Measurements from ENCODE around the gene CPE.

Gene CPE

GRCh38 chr4:165516281-165516833, 137.5 kb downstream of the CPE start:
- DNase-seq = no peak

- no peak for DNase-seq
Observed at GRCh38 chr4:165517216-165517615, 138.4 kb downstream of the CPE start.

- no peak for DNase-seq
Observed at GRCh38 chr4:165518024-165518616, 139.3 kb downstream of the CPE start.

- DNase-seq = no peak
Observed at GRCh38 chr4:165518686-165519085, 139.9 kb downstream of the CPE start.

DNA sequence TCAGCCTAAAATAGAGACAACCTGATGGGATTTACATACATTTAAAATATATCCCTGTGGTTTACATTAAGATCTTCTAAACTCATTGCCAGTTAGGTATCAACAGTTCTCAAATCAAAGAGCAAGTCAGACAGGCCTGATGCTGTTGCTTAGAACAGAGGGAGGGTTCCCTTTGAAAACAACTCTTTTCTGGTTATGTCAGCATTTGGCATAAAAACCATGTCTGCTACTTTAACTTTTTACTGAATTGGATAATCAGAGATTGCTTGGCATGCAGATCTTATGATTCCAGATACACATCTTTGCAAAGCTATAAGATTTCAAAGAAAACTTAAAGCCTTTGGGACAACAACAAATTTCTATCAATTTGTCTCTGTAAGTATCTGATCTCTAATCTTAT, 140.8 kb downstream of the CPE start:
- DNase-seq = no peak

DNA sequence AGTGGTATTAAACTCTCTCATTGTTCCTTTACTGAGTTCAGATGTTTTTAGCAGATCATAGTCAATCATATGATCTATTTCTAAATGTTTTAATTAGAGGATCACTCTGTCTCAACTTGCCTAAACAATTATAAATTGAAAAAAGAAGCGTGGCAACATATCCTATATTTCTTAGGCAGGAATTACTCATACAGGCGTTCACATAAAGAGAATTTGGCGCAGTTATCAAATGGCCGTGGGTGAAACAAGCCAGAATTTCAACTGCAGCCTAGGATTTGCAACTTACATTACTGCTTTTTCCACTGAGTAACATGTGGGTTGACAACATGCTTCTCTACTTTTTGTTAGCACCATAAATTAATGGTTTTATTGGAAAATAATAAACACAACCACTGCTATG, 141.3 kb downstream of the CPE start:
- DNase-seq = no peak

- no peak for DNase-seq
Observed at GRCh38 chr4:165522050-165522449, 143.2 kb downstream of the CPE start.

- no peak for DNase-seq
Observed at GRCh38 chr4:165524532-165525190, 145.9 kb downstream of the CPE start.

DNA sequence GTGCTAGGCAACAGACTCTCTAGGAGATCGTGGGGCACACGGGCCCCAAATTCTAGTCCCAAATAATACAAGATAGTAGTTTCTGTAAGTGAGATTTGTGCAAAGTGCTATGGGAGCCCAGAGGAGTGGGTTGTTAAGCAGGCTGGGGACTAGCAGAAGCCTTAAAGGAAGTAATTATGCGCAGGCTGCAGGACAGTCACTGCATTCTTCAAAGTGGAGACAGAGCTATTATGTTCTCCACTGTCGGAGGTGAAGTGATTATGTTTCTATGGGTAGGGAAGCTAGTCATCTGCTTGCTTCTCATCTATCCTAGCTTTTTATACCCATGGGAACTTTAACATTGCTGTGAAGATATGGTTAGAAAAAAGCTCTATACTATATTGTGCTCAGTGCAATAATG, 154.2 kb downstream of the CPE start:
- no peak for DNase-seq

- peak; percentile 34 for DNase-seq
Observed at GRCh38 chr4:165537028-165537648, 158.3 kb downstream of the CPE start.

GRCh38 chr4:165539801-165540200, 161.0 kb downstream of the CPE start:
- DNase-seq = no peak

DNA sequence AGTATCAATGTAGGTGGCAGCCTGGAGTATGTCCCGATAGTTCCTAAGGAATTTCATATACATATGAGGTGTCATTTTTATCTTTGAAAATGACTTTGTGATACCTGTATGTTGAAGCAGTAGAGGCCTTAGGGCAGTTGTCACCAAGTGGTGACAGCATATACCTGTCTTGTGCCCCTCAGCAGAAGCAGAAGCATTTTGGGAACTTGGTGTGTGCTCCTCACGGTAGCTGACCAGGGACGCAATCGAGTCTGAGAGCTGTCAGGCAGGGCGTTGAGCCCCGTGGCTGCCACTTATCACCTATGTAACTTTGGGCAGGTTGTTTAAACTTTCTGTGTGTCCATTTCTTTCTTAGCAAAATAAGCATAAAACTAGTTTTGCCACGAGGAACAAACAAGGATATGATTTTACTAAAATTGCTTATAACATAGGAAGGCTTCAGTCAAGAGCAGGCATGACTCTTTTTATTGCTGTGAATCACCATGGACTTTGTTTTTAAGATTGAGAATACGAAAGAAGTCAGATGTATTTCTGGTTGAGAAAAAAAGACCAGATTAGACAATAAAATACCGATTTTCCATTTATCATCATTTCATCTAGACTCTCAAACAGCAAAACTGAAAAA, 161.5 kb downstream of the CPE start:
- DNase-seq = no peak

DNA sequence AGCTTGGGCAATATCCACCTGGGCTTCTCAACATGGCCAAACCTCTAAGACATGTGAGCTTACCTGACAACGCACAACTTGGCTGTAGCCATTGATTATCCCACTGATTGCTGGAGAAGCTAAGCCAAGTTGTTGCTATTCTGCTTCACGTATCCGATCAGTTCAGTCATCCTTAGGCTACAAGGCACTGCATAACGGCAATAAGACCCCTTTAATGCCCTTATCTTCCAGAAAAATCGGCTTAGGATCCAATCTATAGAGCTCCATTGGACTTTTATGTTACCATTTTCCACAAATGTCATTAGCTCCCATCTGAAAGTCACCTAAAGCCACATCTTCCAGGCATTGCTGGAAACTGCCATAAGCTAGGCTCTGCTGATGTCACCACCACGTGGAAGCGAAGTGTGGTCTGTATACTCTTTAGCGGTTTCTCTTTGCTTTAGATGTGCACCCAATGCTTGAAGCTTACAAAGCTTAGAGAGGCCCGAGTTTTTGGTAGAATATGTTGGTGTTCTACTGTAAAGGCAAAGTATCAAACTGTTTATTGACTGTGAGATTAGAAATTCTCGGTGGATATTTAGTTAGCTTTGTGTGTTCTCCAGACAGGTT, 163.1 kb downstream of the CPE start:
- no peak for DNase-seq

- no peak for DNase-seq
Observed at GRCh38 chr4:165542476-165542875, 163.7 kb downstream of the CPE start.

Data from CD4-positive, alpha-beta T cell treated with Interleukin-21 for 1 hour (primary cell).